ENCODE data around the gene IL17RB. TPM values are rescaled to one million over a fixed set of nuclear protein-coding genes. Genes with fewer than 3 reads are reported as not detected.

IL17RB gene
- polyA plus RNA-seq, 4 donors = 12.0 to 18.3 (median 15.2) TPM

- no peak for DNase-seq (ENCODE audit: low read depth in 4 of 4, low spot score in 2 of 4)
These were observed 35.0 kb upstream of the IL17RB start for GRCh38 chr3:53811143-53811927.

GRCh38 chr3:53812434-53812833 lies 33.9 kb upstream of the IL17RB start:
- no peak for DNase-seq (ENCODE audit: low read depth in 4 of 4, low spot score in 2 of 4)

GRCh38 chr3:53813229-53813628 lies 33.1 kb upstream of the IL17RB start:
- no peak for DNase-seq (ENCODE audit: low read depth in 4 of 4, low spot score in 2 of 4)

- DNase-seq (ENCODE audit: low read depth in 4 of 4, low spot score in 2 of 4) = no peak
These were observed 32.5 kb upstream of the IL17RB start for GRCh38 chr3:53813876-53814275.

GRCh38 chr3:53815067-53815466 lies 31.3 kb upstream of the IL17RB start:
- no peak for DNase-seq (ENCODE audit: low read depth in 4 of 4, low spot score in 2 of 4)

- DNase-seq (ENCODE audit: low read depth in 4 of 4, low spot score in 2 of 4) = no peak
These were observed 30.7 kb upstream of the IL17RB start for GRCh38 chr3:53815651-53816050.

GRCh38 chr3:53816425-53816824 lies 29.9 kb upstream of the IL17RB start:
- no peak for DNase-seq (ENCODE audit: low read depth in 4 of 4, low spot score in 2 of 4)

GRCh38 chr3:53817211-53817610 lies 29.2 kb upstream of the IL17RB start:
- no peak for DNase-seq (ENCODE audit: low read depth in 4 of 4, low spot score in 2 of 4)

GRCh38 chr3:53817809-53818208 lies 28.6 kb upstream of the IL17RB start:
- DNase-seq (ENCODE audit: low read depth in 4 of 4, low spot score in 2 of 4) = no peak

- DNase-seq (ENCODE audit: low read depth in 4 of 4, low spot score in 2 of 4) = no peak
These were observed 27.9 kb upstream of the IL17RB start for GRCh38 chr3:53818221-53819162.

GRCh38 chr3:53819163-53819868 lies 27.1 kb upstream of the IL17RB start:
- no peak for DNase-seq (ENCODE audit: low read depth in 4 of 4, low spot score in 2 of 4)

GRCh38 chr3:53820084-53820483 lies 26.3 kb upstream of the IL17RB start:
- no peak for DNase-seq (ENCODE audit: low read depth in 4 of 4, low spot score in 2 of 4)

GRCh38 chr3:53820756-53821580 lies 25.4 kb upstream of the IL17RB start:
- DNase-seq (ENCODE audit: low read depth in 4 of 4, low spot score in 2 of 4) = no peak

GRCh38 chr3:53821631-53822121 lies 24.7 kb upstream of the IL17RB start:
- no peak for DNase-seq (ENCODE audit: low read depth in 4 of 4, low spot score in 2 of 4)

GRCh38 chr3:53822331-53822741 lies 24.0 kb upstream of the IL17RB start:
- DNase-seq (ENCODE audit: low read depth in 4 of 4, low spot score in 2 of 4) = no peak

- DNase-seq (ENCODE audit: low read depth in 4 of 4, low spot score in 2 of 4) = no peak
These were observed 23.1 kb upstream of the IL17RB start for GRCh38 chr3:53823026-53823955.

- DNase-seq (ENCODE audit: low read depth in 4 of 4, low spot score in 2 of 4) = no peak
These were observed 22.3 kb upstream of the IL17RB start for GRCh38 chr3:53823956-53824657.

- DNase-seq (ENCODE audit: low read depth in 4 of 4, low spot score in 2 of 4) = no peak
These were observed 21.6 kb upstream of the IL17RB start for GRCh38 chr3:53824795-53825194.

All from left renal cortex interstitium (tissue), 4 donors.